K562 (cell line): Measurements from ENCODE around the gene SPATC1L.

Experiments used
- BRD4 ChIP-seq: fragments of 200-600 bp; sonication (generic); IDR thresholded peaks from 2 replicates; pipeline ENCODE4 v1.6.1; 2017; ENCODE audit warnings: inconsistent platforms
- EGR1 ChIP-seq: fragments of 450-650 bp; conservative IDR thresholded peaks from 2 replicates; pipeline ENCODE4 v1.6.1; 2017; ENCODE audit warnings: mild to moderate bottlenecking
- L3MBTL2 ChIP-seq: fragments of 450-650 bp; IDR thresholded peaks from 2 replicates; pipeline ENCODE4 v1.6.1; 2016; ENCODE audit warnings: mild to moderate bottlenecking, moderate library complexity
- MEF2A ChIP-seq: IDR thresholded peaks from 2 replicates; pipeline ENCODE4 v1.6.1; 2011; ENCODE audit warnings: low read depth, mild to moderate bottlenecking, low read length, moderate library complexity; ENCODE audit not compliant: control insufficient read depth
- PTTG1 ChIP-seq: fragments of 450-650 bp; IDR thresholded peaks from 2 replicates; pipeline ENCODE4 v1.6.1; 2016; ENCODE audit warnings: low read depth, mild to moderate bottlenecking, missing genetic modification characterization, missing compliant biosample characterization
- ZNF217 ChIP-seq: sonication (generic); formaldehyde crosslinking; IDR thresholded peaks from 2 replicates; pipeline ENCODE4 v1.8.0; 2022; ENCODE audit warnings: mild to moderate bottlenecking, missing genetic modification reagents

DNA sequence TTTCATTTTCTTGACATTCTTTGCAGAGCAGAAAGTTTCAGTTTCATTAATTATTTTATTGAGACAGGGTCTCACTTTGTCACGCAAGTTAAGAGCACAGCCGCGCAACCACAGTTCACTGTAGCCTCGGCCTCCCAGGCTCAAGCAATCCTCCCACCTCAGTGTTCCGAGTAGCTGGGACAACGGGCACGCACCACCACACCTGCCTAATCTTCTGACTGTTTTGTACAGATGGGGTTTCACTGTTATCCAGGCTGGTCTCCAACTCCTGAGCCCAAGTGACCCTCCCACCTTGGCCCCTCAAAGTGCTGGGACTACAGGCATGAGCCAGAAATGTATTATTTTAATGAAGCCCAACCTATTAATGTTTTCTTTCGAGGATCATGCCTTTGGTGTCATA, 3.0 kb upstream of the SPATC1L start:
- TF ChIP-seq MEF2A (no peak), BRD4 (no peak), ZNF217 (no peak), L3MBTL2 (no peak), EGR1 (no peak), PTTG1 (no peak)
